Sigmoid colon (tissue), 7 donors: Measurements from ENCODE around the gene KYAT1. TPM values are rescaled to one million over a fixed set of nuclear protein-coding genes. Genes with fewer than 3 reads are reported as not detected.

Experiments
- DNase-seq: peaks from one replicate; pipeline ENCODE4 v3.0.0-alpha.2; 2019
- H3K27ac ChIP-seq, 4 donors: fragments of 200-600 bp; sonication (generic); one replicate each; pipeline ENCODE4 v1.5.1; 2016 to 2019; ENCODE audit warnings: mild to moderate bottlenecking in 1 of 4
- H3K27me3 ChIP-seq, 3 donors: fragments of 200-600 bp; sonication (generic); one replicate each; pipeline ENCODE4 v1.5.1; 2019; ENCODE audit warnings: mild to moderate bottlenecking in 1 of 3
- H3K36me3 ChIP-seq, 4 donors: fragments of 200-600 bp; sonication (generic); one replicate each; pipeline ENCODE4 v1.5.1; 2016 to 2019
- H3K4me1 ChIP-seq, 4 donors: fragments of 200-600 bp; sonication (generic); one replicate each; pipeline ENCODE4 v1.5.1; 2017 to 2019
- H3K4me3 ChIP-seq, 4 donors: fragments of 200-600 bp; sonication (generic); one replicate each; pipeline ENCODE4 v1.5.1; 2017 to 2019; ENCODE audit warnings: mild to moderate bottlenecking in 2 of 4, moderate library complexity in 1 of 4
- H3K9me3 ChIP-seq, 4 donors: fragments of 200-600 bp in 3 of 4; sonication (generic) in 3 of 4; one replicate each; pipeline versions ENCODE4 v1.5.1 to v1.6.1; 2013 to 2019
- EP300 ChIP-seq, 4 donors: sonication (generic); formaldehyde crosslinking; IDR thresholded peaks; one replicate each; pipeline ENCODE4 v1.6.1; 2017; ENCODE audit warnings: antibody characterized with exemption in 4 of 4
- POLR2A ChIP-seq, 2 donors: fragments of 450-650 bp; IDR thresholded peaks; one replicate each; pipeline ENCODE4 v1.6.1; 2016; ENCODE audit warnings: antibody characterized with exemption in 2 of 2, mild to moderate bottlenecking in 2 of 2, moderate library complexity in 2 of 2
- POLR2AphosphoS5 ChIP-seq, 4 donors: sonication (generic); formaldehyde crosslinking; IDR thresholded peaks; one replicate each; pipeline ENCODE4 v1.6.1; 2017; ENCODE audit warnings: antibody characterized with exemption in 4 of 4
- WGBS, 2 donors: extraction: QIAGEN DNeasy Blood & Tissue Kit; methylation state at CpG; one replicate each; pipeline ENCODE4 v1.1.7; 2013; 5-methylcytosine and 5-hydroxymethylcytosine counted together
- intact Hi-C: fragments of 100-400 bp; cut with DNase I; formaldehyde crosslinking; loops from one replicate; pipeline ENCODE4 v1.15.1; 2023
- polyA plus RNA-seq, 3 donors: library from polyadenylated mRNA; stranded (reverse); fragments of 200-250 nt; gene quantifications; one replicate each; pipeline ENCODE4 v1.2.3, GENCODE V29; 2013
- total RNA-seq, 4 donors: library from RNA; depleted of rRNA; stranded (reverse); fragments of >200 nt; gene quantifications; one replicate each; pipeline ENCODE4 v1.1.0, GENCODE V29; 2016
- TF ChIP-seq, protein P1 (sequence below), 4 experiments: fragments of 450-650 bp in 3 of 4; fragments of 200-600 bp in 1 of 4; IDR thresholded peaks; one replicate each; pipeline ENCODE4 v1.5.1; 2016 to 2019; ENCODE audit warnings: antibody characterized with exemption in 4 of 4, mild to moderate bottlenecking in 3 of 4, moderate library complexity in 2 of 4
- donor health status: healthy with polysubstance abuse.
- donor health status: Bipolar disorder and iron deficiency.
- donor health status: healthy.

KYAT1 gene
- total and polyA plus RNA-seq, 7 donors, result 0.60 to 8.0 (median 4.5) TPM

DNA sequence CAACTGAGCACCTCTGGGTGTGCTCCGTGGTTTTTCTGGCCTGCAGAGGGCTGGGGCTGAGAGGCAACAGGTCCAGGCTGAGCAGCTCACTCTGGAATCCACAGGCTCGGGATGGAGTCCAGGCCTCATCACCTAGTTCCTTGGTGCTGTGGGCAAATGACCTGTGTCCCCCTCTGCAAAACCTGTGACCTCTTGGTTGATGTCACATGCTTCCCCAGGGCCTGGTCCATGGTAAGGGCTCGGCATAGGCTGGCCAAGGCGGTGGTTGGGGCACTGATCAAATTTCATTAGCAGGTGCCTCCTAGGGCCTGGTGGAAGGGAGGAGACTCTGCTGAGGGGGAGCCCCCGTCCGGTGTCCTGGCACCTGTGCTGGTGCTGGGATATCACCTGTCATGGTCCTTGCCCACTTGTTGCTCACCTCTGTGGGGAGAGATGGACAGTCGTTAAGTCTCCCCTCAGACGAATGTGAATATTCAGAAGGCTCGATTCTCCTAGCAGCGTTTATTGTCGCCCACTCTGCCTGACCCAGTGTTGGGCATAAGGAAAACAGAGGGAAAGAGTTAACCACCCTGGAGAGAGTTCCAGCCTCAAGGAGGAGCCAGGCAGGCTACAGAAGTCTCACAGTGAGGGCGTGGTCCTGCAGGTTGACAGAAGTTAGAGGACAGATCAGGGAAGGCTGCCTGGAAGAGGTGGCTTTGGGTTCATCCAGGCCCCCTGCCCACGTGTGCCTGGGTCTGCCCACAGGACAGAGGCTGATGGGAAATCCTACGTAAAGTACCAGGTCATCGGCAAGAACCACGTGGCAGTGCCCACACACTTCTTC lies 60.0 kb downstream of the KYAT1 start:
- H3K4me1 ChIP-seq, result peaks cover 0 to 20% (median 18%) of the 10 kb centered on the region in 4 donors
- no peaks in the 10 kb centered on the region for H3K9me3 ChIP-seq
- WGBS, 2 donors, result 86 to 91% methylated on average over 16 of the region's 16 CpGs
- H3K27me3 ChIP-seq, result no peaks in the 10 kb centered on the region
- no peak for TF ChIP-seq EP300 (IDR thresholded peaks at IDR 0.05)
- TF ChIP-seq, protein P1, sequence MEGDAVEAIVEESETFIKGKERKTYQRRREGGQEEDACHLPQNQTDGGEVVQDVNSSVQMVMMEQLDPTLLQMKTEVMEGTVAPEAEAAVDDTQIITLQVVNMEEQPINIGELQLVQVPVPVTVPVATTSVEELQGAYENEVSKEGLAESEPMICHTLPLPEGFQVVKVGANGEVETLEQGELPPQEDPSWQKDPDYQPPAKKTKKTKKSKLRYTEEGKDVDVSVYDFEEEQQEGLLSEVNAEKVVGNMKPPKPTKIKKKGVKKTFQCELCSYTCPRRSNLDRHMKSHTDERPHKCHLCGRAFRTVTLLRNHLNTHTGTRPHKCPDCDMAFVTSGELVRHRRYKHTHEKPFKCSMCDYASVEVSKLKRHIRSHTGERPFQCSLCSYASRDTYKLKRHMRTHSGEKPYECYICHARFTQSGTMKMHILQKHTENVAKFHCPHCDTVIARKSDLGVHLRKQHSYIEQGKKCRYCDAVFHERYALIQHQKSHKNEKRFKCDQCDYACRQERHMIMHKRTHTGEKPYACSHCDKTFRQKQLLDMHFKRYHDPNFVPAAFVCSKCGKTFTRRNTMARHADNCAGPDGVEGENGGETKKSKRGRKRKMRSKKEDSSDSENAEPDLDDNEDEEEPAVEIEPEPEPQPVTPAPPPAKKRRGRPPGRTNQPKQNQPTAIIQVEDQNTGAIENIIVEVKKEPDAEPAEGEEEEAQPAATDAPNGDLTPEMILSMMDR (IDR thresholded peaks at IDR 0.05), result no peak
- no peak for TF ChIP-seq POLR2A (IDR thresholded peaks at IDR 0.05)
- no peak for TF ChIP-seq POLR2AphosphoS5 (IDR thresholded peaks at IDR 0.05)
- peaks cover 0 to 54% (median 19%) of the 10 kb centered on the region in 4 donors for H3K36me3 ChIP-seq
- H3K27ac ChIP-seq, result no peak overlapping the region
- intact Hi-C loops, result no loop called here
- no peak overlapping the region for H3K4me3 ChIP-seq
- DNase-seq, result no peak

DNA sequence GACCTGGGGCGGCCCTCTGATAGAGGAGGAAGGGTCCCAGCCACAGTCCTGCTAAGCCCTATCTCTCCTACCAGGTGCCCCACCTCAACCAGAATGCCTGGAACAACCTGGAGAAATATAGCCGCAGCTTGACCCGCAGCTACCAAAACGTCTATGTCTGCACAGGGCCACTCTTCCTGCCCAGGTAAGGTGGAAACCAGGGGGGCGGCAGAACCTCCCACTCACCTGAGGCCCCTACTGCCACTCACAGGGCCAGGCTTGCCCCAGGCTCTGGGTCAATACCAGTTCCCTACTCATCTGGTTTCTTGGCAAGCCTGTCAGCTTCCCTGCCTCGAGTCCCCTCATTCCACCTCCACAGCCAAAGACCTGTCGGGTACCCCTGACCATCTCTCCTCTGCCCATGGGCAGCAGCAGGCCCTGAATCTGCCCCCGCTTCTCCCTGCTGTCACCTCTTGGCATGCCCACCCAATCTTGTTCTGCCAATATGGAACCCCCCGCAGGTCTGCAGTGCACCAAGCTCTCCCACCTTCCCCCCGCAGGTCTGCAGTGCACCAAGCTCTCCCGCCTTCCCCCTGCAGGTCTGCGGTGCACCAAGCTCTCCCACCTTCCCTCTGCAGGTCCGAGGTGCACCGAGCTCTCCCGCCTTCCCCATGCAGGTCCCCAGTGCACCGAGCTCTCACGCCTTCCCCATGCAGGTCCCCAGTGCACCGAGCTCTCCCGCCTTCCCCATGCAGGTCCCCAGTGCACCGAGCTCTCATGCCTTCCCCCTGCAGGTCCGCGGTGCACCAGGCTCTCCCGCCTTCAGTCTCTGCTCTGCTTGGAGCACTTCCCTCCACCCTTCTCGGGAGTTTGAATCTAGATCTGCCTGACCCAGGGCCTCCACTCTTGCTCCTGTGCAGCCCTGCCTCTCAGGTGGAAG lies 60.8 kb downstream of the KYAT1 start:
- WGBS, 2 donors, result 90 to 92% methylated on average over 24 of the region's 24 CpGs

DNA sequence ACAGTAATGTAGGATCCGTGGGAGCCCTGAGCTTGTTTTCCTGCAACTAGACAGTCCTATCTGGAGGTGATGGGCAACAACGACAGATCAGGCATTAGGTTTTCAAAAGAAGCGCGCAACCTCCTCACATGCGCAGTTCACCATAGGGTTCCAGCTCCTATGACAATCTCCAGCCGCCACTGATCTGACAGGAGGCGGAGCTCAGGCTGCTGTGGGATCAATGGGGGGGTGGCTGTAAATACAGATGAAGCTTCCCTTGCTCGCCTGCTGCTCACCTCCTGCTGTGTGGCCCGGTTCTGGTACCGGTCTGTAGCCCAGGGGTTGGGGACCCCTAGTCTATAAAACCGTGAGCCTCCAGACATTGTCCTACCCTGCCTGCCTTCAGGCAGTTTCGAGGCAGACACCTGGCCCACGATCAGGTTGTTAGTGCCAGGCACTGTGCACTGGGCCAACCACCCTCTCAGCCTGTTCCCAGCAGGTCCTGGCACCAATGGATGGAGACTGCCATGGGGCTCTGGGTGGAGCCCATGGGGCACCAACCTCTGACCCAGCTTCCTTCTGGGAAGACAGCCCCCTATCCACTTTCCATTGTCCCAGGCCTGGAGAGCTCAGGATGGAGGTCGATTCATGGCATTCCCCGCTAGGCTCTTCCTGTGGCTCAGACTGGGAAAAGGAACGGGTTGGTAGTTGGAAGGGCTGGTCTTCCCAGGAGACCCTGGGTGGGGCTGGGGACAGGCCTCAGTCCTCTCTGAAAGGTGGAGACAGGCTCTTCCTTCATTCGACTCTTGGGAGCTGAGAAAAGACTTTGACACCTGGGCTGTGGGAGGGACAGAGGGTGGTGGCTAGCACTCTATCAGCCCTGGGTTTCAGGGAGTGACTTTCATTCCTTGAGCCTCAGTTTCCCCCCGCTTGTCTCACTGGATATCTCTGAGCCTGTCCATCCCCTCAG lies 61.8 kb downstream of the KYAT1 start:
- Histone ChIP-seq H3K27ac (peak overlapping the region; percentile 84 to 87 (median 86)), H3K27me3 (no peaks in the 10 kb centered on the region), H3K4me3 (peak overlapping the region in 3 of 4 donors; percentile 57 to 72 (median 60)), H3K36me3 (peaks cover 0 to 36% (median 14%) of the 10 kb centered on the region in 4 donors), H3K9me3 (no peaks in the 10 kb centered on the region), H3K4me1 (peaks cover 0 to 20% (median 18%) of the 10 kb centered on the region in 4 donors)
- intact Hi-C loops, result loop anchor here (5.0 kb wide), 1 partner anchor 268 kb away; the partner anchor contains the start of gene SPTAN1
- DNase-seq, result peak; percentile 91
- WGBS, 2 donors, result 73 to 79% methylated on average over 18 of the region's 18 CpGs
- TF ChIP-seq POLR2AphosphoS5 (IDR thresholded peaks at IDR 0.05) (peak; percentile 76 to 92 (median 86)), EP300 (IDR thresholded peaks at IDR 0.05) (no peak)

More for the DNA sequence above, 60.8 kb downstream of the KYAT1 start:
- Histone ChIP-seq H3K9me3 (no peaks in the 10 kb centered on the region), H3K27me3 (no peaks in the 10 kb centered on the region), H3K27ac (no peak overlapping the region), H3K4me1 (peaks cover 0 to 20% (median 18%) of the 10 kb centered on the region in 4 donors), H3K4me3 (no peak overlapping the region), H3K36me3 (peaks cover 0 to 45% (median 17%) of the 10 kb centered on the region in 4 donors)
- DNase-seq, result no peak
- TF ChIP-seq, protein P1 (IDR thresholded peaks at IDR 0.05), result no peak
- TF ChIP-seq POLR2A (IDR thresholded peaks at IDR 0.05), result no peak
- TF ChIP-seq EP300 (IDR thresholded peaks at IDR 0.05), result no peak
- intact Hi-C loops, result no loop called here

DNA sequence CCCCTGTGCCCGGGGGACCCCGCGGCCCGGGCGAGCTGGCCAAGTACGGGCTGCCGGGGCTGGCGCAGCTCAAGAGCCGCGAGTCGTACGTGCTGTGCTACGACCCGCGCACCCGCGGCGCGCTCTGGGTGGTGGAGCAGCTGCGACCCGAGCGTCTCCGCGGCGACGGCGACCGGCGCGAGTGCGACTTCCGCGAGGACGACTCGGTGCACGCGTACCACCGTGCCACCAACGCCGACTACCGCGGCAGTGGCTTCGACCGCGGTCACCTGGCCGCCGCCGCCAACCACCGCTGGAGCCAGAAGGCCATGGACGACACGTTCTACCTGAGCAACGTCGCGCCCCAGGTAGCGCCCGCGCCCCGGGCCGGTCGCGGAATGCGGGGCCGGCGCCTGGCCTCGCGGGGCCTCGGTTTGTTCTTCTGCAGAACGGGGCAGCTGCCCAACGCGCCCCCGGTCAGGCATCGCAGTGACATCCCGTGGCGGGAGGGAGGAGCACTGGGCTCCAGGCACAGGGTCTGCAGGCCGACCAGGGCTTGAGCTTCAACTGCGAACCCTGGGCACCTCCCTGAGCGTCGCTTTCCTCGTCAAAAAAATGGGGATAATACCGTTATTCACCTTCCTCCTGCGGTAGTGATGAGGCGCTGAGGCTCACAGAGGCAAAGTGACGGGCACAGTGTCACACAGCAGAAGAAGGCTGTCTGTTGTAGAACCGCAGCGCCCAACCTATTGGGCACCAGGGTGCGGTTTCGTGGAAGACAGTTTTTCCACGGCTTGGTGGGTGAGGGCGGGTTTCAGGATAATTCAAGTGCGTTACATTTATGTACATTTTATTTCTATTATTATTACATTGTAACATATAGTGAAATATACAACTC lies 62.7 kb downstream of the KYAT1 start:
- Histone ChIP-seq H3K4me3 (peak overlapping the region; percentile 34 to 72 (median 58)), H3K36me3 (peaks cover 0 to 27% (median 9%) of the 10 kb centered on the region in 4 donors), H3K27ac (peak overlapping the region; percentile 84 to 87 (median 86)), H3K27me3 (no peaks in the 10 kb centered on the region), H3K4me1 (peaks cover 0 to 20% (median 18%) of the 10 kb centered on the region in 4 donors), H3K9me3 (no peaks in the 10 kb centered on the region)
- WGBS, 2 donors, result 5 to 9% methylated on average over 90 of the region's 90 CpGs
- intact Hi-C loops, result loop anchor here (5.0 kb wide), 1 partner anchor 267 kb away; the partner anchor contains the start of gene SPTAN1
- DNase-seq, result no peak
- no peak for TF ChIP-seq POLR2AphosphoS5 (IDR thresholded peaks at IDR 0.05)
- TF ChIP-seq, protein P1 (IDR thresholded peaks at IDR 0.05), result no peak
- TF ChIP-seq POLR2A (IDR thresholded peaks at IDR 0.05), result no peak
- no peak for TF ChIP-seq EP300 (IDR thresholded peaks at IDR 0.05)
